Epithelial cell of proximal tubule (primary cell): ENCODE results near the gene EFNA5. TPM values are rescaled to one million over a fixed set of nuclear protein-coding genes. Genes with fewer than 3 reads are reported as not detected.

Source experiments
- DNase-seq: peaks from one replicate; pipeline ENCODE4 v3.0.0-alpha.2; 2011; ENCODE audit warnings: low read depth
- H3K4me3 ChIP-seq: 2 replicates; pipeline ENCODE4 v1.5.1; 2011; ENCODE audit warnings: low read depth, mild to moderate bottlenecking, low read length
- total RNA-seq: library from RNA; depleted of rRNA; stranded (reverse); fragments of >200 nt; gene quantifications from 2 replicates; pipeline ENCODE4 v1.2.3, GENCODE V29; 2015
- TF ChIP-seq, protein P1 (sequence below): conservative IDR thresholded peaks from 2 replicates; pipeline ENCODE4 v1.5.1; 2012; ENCODE audit warnings: low read depth, mild to moderate bottlenecking, low read length

EFNA5 gene
- total RNA-seq, 1 donor from 2014 or later, result 28.1 TPM

DNA sequence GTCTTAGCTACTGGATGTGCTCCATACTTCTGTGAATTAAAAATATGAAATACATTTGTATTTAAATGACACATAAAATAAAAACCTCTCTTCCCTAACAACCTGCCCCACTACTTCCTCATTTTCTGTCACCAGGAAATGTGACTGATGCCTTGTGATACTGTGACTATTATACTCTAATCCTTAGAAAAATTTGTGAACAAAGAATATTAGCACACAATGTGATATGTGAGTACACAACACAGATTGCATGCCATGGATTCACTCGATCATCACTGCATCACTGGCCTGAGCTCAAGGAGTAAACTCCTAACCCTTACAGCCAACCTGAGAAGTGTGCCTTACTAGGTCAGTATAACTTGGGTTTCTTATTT is 281.0 kb downstream of the EFNA5 start:
- no peak for DNase-seq
- H3K4me3 ChIP-seq, result no peak overlapping the region
- TF ChIP-seq, protein P1, sequence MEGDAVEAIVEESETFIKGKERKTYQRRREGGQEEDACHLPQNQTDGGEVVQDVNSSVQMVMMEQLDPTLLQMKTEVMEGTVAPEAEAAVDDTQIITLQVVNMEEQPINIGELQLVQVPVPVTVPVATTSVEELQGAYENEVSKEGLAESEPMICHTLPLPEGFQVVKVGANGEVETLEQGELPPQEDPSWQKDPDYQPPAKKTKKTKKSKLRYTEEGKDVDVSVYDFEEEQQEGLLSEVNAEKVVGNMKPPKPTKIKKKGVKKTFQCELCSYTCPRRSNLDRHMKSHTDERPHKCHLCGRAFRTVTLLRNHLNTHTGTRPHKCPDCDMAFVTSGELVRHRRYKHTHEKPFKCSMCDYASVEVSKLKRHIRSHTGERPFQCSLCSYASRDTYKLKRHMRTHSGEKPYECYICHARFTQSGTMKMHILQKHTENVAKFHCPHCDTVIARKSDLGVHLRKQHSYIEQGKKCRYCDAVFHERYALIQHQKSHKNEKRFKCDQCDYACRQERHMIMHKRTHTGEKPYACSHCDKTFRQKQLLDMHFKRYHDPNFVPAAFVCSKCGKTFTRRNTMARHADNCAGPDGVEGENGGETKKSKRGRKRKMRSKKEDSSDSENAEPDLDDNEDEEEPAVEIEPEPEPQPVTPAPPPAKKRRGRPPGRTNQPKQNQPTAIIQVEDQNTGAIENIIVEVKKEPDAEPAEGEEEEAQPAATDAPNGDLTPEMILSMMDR, result no peak

DNA sequence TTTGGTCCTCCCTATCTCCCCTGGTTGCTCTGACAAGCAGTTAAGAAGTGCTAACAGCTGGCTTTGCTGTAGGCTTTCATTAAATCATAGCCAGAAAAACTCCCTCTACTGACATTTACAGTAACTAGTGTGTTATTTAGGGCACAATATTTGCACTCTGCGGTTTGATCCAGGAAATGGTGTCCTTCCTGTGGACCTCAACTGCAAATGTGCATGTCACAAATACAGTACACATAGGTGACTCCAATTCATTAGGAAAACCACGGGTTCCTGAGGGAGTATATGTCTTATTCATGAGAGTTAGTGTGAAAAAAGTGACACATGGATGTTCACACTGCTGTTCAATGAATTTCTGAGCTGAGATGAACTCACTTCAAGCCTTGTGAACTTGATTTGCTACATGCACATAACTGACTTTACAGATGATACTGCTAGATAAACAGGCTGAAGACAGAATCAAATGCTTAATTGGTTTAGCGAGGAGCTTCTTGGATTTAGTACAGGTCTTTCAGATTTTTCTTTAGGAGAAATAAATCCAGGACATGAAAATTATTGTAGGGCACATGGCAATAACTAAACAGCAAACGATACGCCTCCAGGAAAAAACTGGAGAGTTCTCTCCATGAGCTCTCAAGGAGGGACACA is 281.5 kb downstream of the EFNA5 start:
- H3K4me3 ChIP-seq, result no peak overlapping the region
- no peak for DNase-seq
- TF ChIP-seq, protein P1, result no peak

DNA sequence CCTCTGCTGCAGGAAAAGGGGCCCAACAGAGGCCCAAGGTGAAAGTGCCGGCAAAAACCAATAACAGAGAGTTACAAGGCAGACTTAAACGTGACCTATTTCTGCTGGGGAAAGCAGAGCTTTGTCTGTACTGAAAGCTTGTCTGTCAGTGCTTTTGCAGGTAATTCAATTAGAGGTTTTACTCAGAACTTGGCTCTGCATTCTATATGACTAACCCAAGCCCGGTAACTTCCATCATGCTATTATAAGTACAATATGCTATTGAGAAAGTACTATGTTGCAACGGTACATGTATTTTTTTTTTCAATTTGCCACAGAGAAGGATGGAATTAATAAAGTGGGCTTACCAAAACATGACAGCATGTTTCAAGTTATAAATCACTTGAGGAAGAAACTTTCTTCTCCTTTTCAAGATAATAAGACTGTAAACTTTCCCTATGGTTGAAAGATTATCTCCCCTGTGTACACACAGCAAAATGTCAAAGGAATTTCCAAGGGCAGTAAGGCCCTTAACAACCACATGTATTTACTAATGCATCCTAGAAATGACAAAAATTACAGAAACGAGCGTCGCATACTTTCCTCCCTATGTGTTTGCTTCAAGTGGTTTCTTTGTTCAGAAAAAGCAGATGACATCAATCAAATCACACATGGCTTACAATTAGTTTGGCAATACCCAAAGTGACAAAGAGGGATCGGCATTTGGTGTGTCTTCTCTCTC is 282.4 kb downstream of the EFNA5 start:
- H3K4me3 ChIP-seq, result no peak overlapping the region
- TF ChIP-seq, protein P1, result no peak
- DNase-seq, result no peak

DNA sequence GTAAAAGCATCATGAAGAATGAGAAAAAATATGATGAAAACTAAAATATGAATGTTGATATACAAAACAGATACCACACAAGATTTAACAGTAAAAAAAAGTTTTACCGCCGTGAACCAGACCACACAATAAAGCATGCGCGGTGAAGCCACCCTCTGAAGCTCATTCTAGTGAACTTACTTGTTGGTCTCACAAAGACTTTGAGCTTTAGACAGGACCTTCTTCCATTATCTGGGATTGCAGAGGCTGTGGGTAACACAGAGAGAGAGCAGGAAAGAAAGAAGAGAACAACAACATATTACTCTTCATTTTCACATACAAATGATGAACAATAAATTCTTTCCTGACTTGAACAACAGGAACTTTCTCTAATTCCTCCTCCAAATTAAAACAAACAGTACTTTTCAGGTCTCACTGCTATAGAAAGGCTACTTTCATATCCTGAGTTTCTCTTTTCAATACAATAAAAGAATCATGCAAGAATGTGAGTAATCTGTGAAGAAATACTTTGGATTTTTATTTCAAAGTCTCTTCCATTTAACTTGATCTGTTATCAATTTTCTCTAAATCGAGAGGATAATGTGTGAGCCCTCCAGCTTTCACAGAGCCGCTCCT is 283.1 kb downstream of the EFNA5 start:
- no peak for DNase-seq
- TF ChIP-seq, protein P1, result no peak
- H3K4me3 ChIP-seq, result no peak overlapping the region

DNA sequence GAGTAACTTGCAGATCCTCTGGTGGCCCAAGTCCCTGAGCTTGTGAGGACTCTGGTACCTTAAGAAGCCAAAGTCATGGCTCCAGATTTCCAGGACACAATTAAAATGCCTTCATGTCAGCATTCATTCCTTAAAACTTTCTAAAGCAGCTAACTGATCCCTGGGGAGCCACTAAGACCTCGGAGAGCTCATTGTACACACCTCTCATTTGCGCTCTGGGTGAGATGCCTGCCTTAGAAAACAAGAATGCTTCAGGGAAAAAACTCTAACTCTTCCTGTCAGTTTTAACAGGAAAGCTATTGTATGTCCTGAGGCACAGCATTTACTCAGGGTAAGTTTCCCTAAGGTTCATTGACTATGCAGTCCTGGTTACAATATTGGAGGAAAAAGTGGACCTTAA is 285.0 kb downstream of the EFNA5 start:
- no peak overlapping the region for H3K4me3 ChIP-seq
- TF ChIP-seq, protein P1, result no peak
- no peak for DNase-seq

DNA sequence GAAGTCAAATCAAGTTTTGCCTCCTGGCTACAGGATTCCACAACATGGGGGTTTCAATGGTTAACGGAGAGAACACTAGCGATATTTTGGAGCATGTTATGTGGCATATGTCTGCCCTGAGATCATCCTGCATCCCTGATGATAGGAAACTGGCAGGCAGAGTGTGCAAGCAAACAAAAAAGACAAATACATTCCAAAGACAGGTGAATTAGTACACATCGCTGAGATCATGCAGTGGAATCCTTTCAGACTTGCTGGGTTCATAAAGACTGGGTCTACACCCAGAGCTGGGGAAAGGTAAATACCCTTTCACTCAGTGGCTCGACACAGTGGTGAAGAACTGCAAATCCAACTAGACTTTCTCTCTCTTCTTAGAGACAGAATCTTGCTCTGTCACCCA is 286.5 kb downstream of the EFNA5 start:
- no peak for DNase-seq
- TF ChIP-seq, protein P1, result no peak
- H3K4me3 ChIP-seq, result no peak overlapping the region
